Measurements from ENCODE around the gene CD69. TPM values are rescaled to one million over a fixed set of nuclear protein-coding genes. Genes with fewer than 3 reads are reported as not detected.

CD69 gene
- total and polyA plus RNA-seq, 12 donors, result 0.17 to 6.2 (median 0.50) TPM; not detected in 2

GRCh38 chr12:9730591-9730990 lies 30.1 kb downstream of the CD69 start:
- Histone ChIP-seq H3K9me3 (no peaks in the 10 kb centered on the region), H3K4me1 (peaks cover 0 to 19% (median 0%) of the 10 kb centered on the region in 9 donors), H3K4me3 (peak overlapping the region in 1 of 10 donors; percentile 46), H3K36me3 (no peaks in the 10 kb centered on the region), H3K27me3 (no peaks in the 10 kb centered on the region), H3K27ac (peak overlapping the region in 1 of 10 donors; percentile 88)
- 79 to 83% methylated on average over 6 of the region's 6 CpGs for WGBS, 2 donors
- ATAC-seq (no peak), DNase-seq (no peak)
- intact Hi-C loops (cut with DNase I), result no loop called here
- TF ChIP-seq CTCF (IDR thresholded peaks at IDR 0.05), result no peak

- 65 to 66% methylated on average over 3 of the region's 3 CpGs for WGBS, 2 donors
- peaks cover 0 to 19% (median 0%) of the 10 kb centered on the region in 9 donors for H3K4me1 ChIP-seq
Observed at GRCh38 chr12:9730011-9730410, 30.7 kb downstream of the CD69 start.

GRCh38 chr12:9729082-9729481 lies 31.6 kb downstream of the CD69 start:
- no peak overlapping the region for H3K4me3 ChIP-seq
- peaks cover 0 to 19% (median 0%) of the 10 kb centered on the region in 9 donors for H3K4me1 ChIP-seq
- DNase-seq (no peak), ATAC-seq (no peak)
- intact Hi-C loops (cut with DNase I), result no loop called here
- H3K36me3 ChIP-seq, result no peaks in the 10 kb centered on the region
- no peak overlapping the region for H3K27ac ChIP-seq
- TF ChIP-seq CTCF (IDR thresholded peaks at IDR 0.05), result no peak
- H3K9me3 ChIP-seq, result no peaks in the 10 kb centered on the region
- no peaks in the 10 kb centered on the region for H3K27me3 ChIP-seq

More at GRCh38 chr12:9730011-9730410, 30.7 kb downstream of the CD69 start:
- Histone ChIP-seq H3K4me3 (peak overlapping the region in 1 of 10 donors; percentile 46), H3K27me3 (no peaks in the 10 kb centered on the region), H3K36me3 (no peaks in the 10 kb centered on the region), H3K9me3 (no peaks in the 10 kb centered on the region), H3K27ac (peak overlapping the region in 1 of 10 donors; percentile 88)
- ATAC-seq (no peak), DNase-seq (no peak)
- intact Hi-C loops (cut with DNase I), result no loop called here
- no peak for TF ChIP-seq CTCF (IDR thresholded peaks at IDR 0.05)

- ATAC-seq (no peak), DNase-seq (no peak)
- H3K4me3 ChIP-seq, result no peak overlapping the region
- intact Hi-C loops (cut with DNase I), result no loop called here
- no peak overlapping the region for H3K27ac ChIP-seq
- H3K9me3 ChIP-seq, result no peaks in the 10 kb centered on the region
- no peaks in the 10 kb centered on the region for H3K36me3 ChIP-seq
- 93 to 94% methylated on average over 1 of the region's 1 CpG for WGBS, 2 donors
- peaks cover 0 to 14% (median 0%) of the 10 kb centered on the region in 9 donors for H3K4me1 ChIP-seq
- no peaks in the 10 kb centered on the region for H3K27me3 ChIP-seq
- no peak for TF ChIP-seq CTCF (IDR thresholded peaks at IDR 0.05)
Observed at GRCh38 chr12:9727813-9728212, 32.9 kb downstream of the CD69 start.

Data from heart right ventricle (tissue), 16 donors.